ENCODE data around the gene PRSS1. TPM values are rescaled to one million over a fixed set of nuclear protein-coding genes. Genes with fewer than 3 reads are reported as not detected.
"Not testable (repeated sequence)": the region's sequence is repeated elsewhere in the genome, so short reads cannot be mapped to it uniquely, and the experiment has no call there.

PRSS1 gene
- polyA plus RNA-seq, 1 donor from 2014 or later = not detected

GRCh38 chr7:142767861-142768260, 18.6 kb downstream of the PRSS1 start (continued):
- no peak for TF ChIP-seq SMC3 (conservative IDR thresholded peaks at IDR 0.05; ENCODE audit: poor library complexity)

DNA sequence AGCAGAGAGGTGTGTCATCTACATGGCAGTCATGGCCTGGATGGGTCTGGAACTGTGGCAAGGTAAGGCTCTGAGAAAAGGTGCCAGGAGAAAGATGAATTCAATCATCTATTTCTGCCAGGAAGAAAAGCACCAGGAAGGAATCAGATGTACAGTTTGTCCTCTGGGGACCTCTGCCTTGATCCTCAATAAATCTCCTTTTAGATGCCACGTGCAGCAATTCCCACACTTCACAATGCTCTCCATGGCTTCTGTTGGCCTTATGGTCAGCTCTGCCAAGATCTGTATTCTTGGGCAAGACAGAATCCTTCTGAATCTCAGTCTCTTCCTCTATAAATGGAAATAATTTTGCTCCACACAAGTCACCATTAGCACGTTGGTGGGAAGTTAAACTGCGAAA, 19.6 kb downstream of the PRSS1 start:
- not testable (repeated sequence) for H2AFZ ChIP-seq (ENCODE audit: low read depth, low read length); H3K9ac ChIP-seq (ENCODE audit: low read length); H3K4me2 ChIP-seq (ENCODE audit: low read length); H3K9me2 ChIP-seq (ENCODE audit: insufficient read depth, low read length); H3K27me3 ChIP-seq (ENCODE audit: insufficient read depth, low read depth, low read length); H3K4me3 ChIP-seq (ENCODE audit: low read length); H3K9me3 ChIP-seq (ENCODE audit: low read length); H3K79me2 ChIP-seq (replicated peaks; ENCODE audit: insufficient read depth, low read length); H4K20me1 ChIP-seq (ENCODE audit: insufficient read depth); H3K36me3 ChIP-seq (ENCODE audit: insufficient read depth, low read length); H3K27ac ChIP-seq (ENCODE audit: low read length); H3F3A ChIP-seq (ENCODE audit: insufficient read depth, low read length, poor library complexity, severe bottlenecking)

GRCh38 chr7:142770661-142771352, 21.5 kb downstream of the PRSS1 start, which contains the start of gene PRSS2:
TSS of gene PRSS2 (plus strand) at chr7:142770970. CDS start at chr7:142770983, 13 bp downstream.
- H4K20me1 ChIP-seq (ENCODE audit: insufficient read depth) = no peaks in the 10 kb centered on the region
- no peak within 1 kb of the TSS for H3K9ac ChIP-seq (ENCODE audit: low read length)
- no peaks in the 10 kb centered on the region for H3K36me3 ChIP-seq (ENCODE audit: insufficient read depth, low read length)
- no peaks in the 10 kb centered on the region for H3K9me2 ChIP-seq (ENCODE audit: insufficient read depth, low read length)
- no peak for TF ChIP-seq RAD21 (conservative IDR thresholded peaks at IDR 0.05)
- no peak for TF ChIP-seq MXI1 (conservative IDR thresholded peaks at IDR 0.05; ENCODE audit: poor library complexity, severe bottlenecking)
- H3K79me2 ChIP-seq (replicated peaks; ENCODE audit: insufficient read depth, low read length) = no peaks in the 10 kb centered on the region
- no peak within 1 kb of the TSS for H3K4me2 ChIP-seq (ENCODE audit: low read length)
- H2AFZ ChIP-seq (ENCODE audit: low read depth, low read length) = no peak within 1 kb of the TSS
- no peak within 1 kb of the TSS for H3K27ac ChIP-seq (ENCODE audit: low read length)
- no peaks in the 10 kb centered on the region for H3F3A ChIP-seq (ENCODE audit: insufficient read depth, low read length, poor library complexity, severe bottlenecking)
- H3K27me3 ChIP-seq (ENCODE audit: insufficient read depth, low read depth, low read length) = no peaks in the 10 kb centered on the region
- H3K4me3 ChIP-seq (ENCODE audit: low read length) = no peak within 1 kb of the TSS
- H3K9me3 ChIP-seq (ENCODE audit: low read length) = no peaks in the 10 kb centered on the region

GRCh38 chr7:142771353-142771723, 22.1 kb downstream of the PRSS1 start:
- TF ChIP-seq POLR2AphosphoS5 (IDR thresholded peaks at IDR 0.05) (no peak), RAD21 (conservative IDR thresholded peaks at IDR 0.05) (no peak), EP300 (conservative IDR thresholded peaks at IDR 0.05; ENCODE audit: poor library complexity, severe bottlenecking) (no peak), SMC3 (conservative IDR thresholded peaks at IDR 0.05; ENCODE audit: poor library complexity) (no peak), MXI1 (conservative IDR thresholded peaks at IDR 0.05; ENCODE audit: poor library complexity, severe bottlenecking) (no peak), CTCF (IDR thresholded peaks at IDR 0.05; ENCODE audit: poor library complexity, severe bottlenecking) (no peak), TAF1 (IDR thresholded peaks at IDR 0.05; ENCODE audit: low read depth) (no peak), EZH2 (IDR thresholded peaks at IDR 0.05; ENCODE audit: borderline replicate concordance, insufficient read depth, low read length, poor library complexity, severe bottlenecking) (no peak)
- TF ChIP-seq, protein P1, sequence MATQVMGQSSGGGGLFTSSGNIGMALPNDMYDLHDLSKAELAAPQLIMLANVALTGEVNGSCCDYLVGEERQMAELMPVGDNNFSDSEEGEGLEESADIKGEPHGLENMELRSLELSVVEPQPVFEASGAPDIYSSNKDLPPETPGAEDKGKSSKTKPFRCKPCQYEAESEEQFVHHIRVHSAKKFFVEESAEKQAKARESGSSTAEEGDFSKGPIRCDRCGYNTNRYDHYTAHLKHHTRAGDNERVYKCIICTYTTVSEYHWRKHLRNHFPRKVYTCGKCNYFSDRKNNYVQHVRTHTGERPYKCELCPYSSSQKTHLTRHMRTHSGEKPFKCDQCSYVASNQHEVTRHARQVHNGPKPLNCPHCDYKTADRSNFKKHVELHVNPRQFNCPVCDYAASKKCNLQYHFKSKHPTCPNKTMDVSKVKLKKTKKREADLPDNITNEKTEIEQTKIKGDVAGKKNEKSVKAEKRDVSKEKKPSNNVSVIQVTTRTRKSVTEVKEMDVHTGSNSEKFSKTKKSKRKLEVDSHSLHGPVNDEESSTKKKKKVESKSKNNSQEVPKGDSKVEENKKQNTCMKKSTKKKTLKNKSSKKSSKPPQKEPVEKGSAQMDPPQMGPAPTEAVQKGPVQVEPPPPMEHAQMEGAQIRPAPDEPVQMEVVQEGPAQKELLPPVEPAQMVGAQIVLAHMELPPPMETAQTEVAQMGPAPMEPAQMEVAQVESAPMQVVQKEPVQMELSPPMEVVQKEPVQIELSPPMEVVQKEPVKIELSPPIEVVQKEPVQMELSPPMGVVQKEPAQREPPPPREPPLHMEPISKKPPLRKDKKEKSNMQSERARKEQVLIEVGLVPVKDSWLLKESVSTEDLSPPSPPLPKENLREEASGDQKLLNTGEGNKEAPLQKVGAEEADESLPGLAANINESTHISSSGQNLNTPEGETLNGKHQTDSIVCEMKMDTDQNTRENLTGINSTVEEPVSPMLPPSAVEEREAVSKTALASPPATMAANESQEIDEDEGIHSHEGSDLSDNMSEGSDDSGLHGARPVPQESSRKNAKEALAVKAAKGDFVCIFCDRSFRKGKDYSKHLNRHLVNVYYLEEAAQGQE (IDR thresholded peaks at IDR 0.05; ENCODE audit: borderline replicate concordance) = no peak
- Histone ChIP-seq H3K9ac (ENCODE audit: low read length) (no peak overlapping the region), H3K27ac (ENCODE audit: low read length) (no peak overlapping the region), H3K79me2 (replicated peaks; ENCODE audit: insufficient read depth, low read length) (no peaks in the 10 kb centered on the region), H3K9me3 (ENCODE audit: low read length) (no peaks in the 10 kb centered on the region), H3K27me3 (ENCODE audit: insufficient read depth, low read depth, low read length) (no peaks in the 10 kb centered on the region), H3K36me3 (ENCODE audit: insufficient read depth, low read length) (no peaks in the 10 kb centered on the region), H3F3A (ENCODE audit: insufficient read depth, low read length, poor library complexity, severe bottlenecking) (no peaks in the 10 kb centered on the region), H4K20me1 (ENCODE audit: insufficient read depth) (no peaks in the 10 kb centered on the region), H3K4me3 (ENCODE audit: low read length) (no peak overlapping the region), H3K4me2 (ENCODE audit: low read length) (no peak overlapping the region), H3K9me2 (ENCODE audit: insufficient read depth, low read length) (no peaks in the 10 kb centered on the region), H2AFZ (ENCODE audit: low read depth, low read length) (no peak overlapping the region)
